HCT116 (cell line): ENCODE measurements around the gene MEGF6. TPM values are rescaled to one million over a fixed set of nuclear protein-coding genes. Genes with fewer than 3 reads are reported as not detected.

Experiments
- ATAC-seq: fragments of 200-7000 bp; cut with Tn5 transposase; 2 replicates; pipeline ENCODE4 v1.9.1; 2020; ENCODE audit warnings: mild to moderate bottlenecking, moderate library complexity
- BruUV-seq: library from RNA; stranded (reverse); fragments of 400-500 nt; replicated peaks from 2 replicates; lab custom pipeline; 2021; lab: Mats Ljungman, UMichigan
- CTCF ChIA-PET: fragments of 300-600 bp; sonication (Branson Sonifier 250); formaldehyde crosslinking; loops from one replicate; lab custom pipeline; 2021; ENCODE audit warnings: antibody characterized with exemption; lab: Charles Lee
- POLR2A ChIA-PET: fragments of 300-600, 350-600 bp; sonication (Branson Sonifier 250); formaldehyde crosslinking; loops from one replicate; lab custom pipeline; 2021; ENCODE audit warnings: antibody characterized with exemption; lab: Charles Lee
- RAD21 ChIA-PET, 2 experiments: fragments of 300-600 bp; sonication (Branson Sonifier 250); formaldehyde crosslinking; loops; one replicate each; lab custom pipeline; 2023; ENCODE audit warnings: low total read pairs in 2 of 2; ENCODE audit not compliant: uncharacterized antibody in 2 of 2, unreplicated experiment in 2 of 2, low non-redundant PET in 1 of 2; lab: Charles Lee
- DNase-seq: peaks from one replicate; pipeline ENCODE4 v3.0.0-alpha.2; 2010; ENCODE audit warnings: low read depth, low spot score
- H2AFZ ChIP-seq: fragments of 200-600 bp; shearing (Covaris generic), sonication (generic); 2 replicates; pipeline ENCODE4 v1.6.1; 2017; ENCODE audit warnings: low read depth, mixed run types, mixed read lengths, antibody characterized with exemption, low read length; ENCODE audit not compliant: poor library complexity, severe bottlenecking
- H3K27ac ChIP-seq: 2 replicates; pipeline ENCODE4 v1.5.1; 2012; ENCODE audit warnings: low read depth, low read length
- H3K27me3 ChIP-seq: fragments of 200-600 bp; sonication (generic); 2 replicates; pipeline ENCODE4 v1.6.1; 2016; ENCODE audit warnings: mixed run types, low read length, mixed read lengths; ENCODE audit not compliant: insufficient read depth
- H3K36me3 ChIP-seq, 2 experiments: fragments of 200-500 bp in 1 of 2; fragments of 200-600 bp in 1 of 2; sonication (Bioruptor generic) in 1 of 2; sonication (generic) in 1 of 2; 2 replicates each; pipeline versions ENCODE4 v1.5.1 to v1.6.1; 2014 to 2016; ENCODE audit warnings: low read length in 2 of 2, inconsistent platforms in 1 of 2, mixed read lengths in 1 of 2, mixed run types in 1 of 2; ENCODE audit not compliant: insufficient read depth in 2 of 2, control insufficient read depth in 1 of 2
- H3K4me1 ChIP-seq, 2 experiments: fragments of 200-600 bp in 1 of 2; sonication (generic) in 1 of 2; 2 replicates each; pipeline versions ENCODE4 v1.5.1 to v1.6.1; 2012 to 2017; ENCODE audit warnings: low read length in 2 of 2, inconsistent platforms in 1 of 2, mild to moderate bottlenecking in 1 of 2, mixed read lengths in 1 of 2, mixed run types in 1 of 2, moderate library complexity in 1 of 2; ENCODE audit not compliant: insufficient read depth in 2 of 2, control insufficient read depth in 1 of 2
- H3K4me2 ChIP-seq: fragments of 200-600 bp; sonication (generic); 2 replicates; pipeline ENCODE4 v1.6.1; 2017; ENCODE audit warnings: mixed run types, low read length, mixed read lengths
- H3K4me3 ChIP-seq, 2 experiments: fragments of 200-600 bp in 1 of 2; sonication (generic) in 1 of 2; replicated peaks in 1 of 2; 2 replicates each; pipeline ENCODE4 v1.5.1; 2011 to 2016; ENCODE audit warnings: low read length in 2 of 2, control low read depth in 1 of 2, low read depth in 1 of 2, mild to moderate bottlenecking in 1 of 2, mixed read lengths in 1 of 2, mixed run types in 1 of 2
- H3K79me2 ChIP-seq: fragments of 200-600 bp; sonication (generic); 2 replicates; pipeline ENCODE4 v1.6.1; 2017; ENCODE audit warnings: mild to moderate bottlenecking, mixed run types, low read length, moderate library complexity, mixed read lengths; ENCODE audit not compliant: insufficient read depth
- H3K9ac ChIP-seq: fragments of 200-600 bp; sonication (generic); 2 replicates; pipeline ENCODE4 v1.6.1; 2016; ENCODE audit warnings: low read length, mixed read lengths
- H3K9me2 ChIP-seq: fragments of 200-600 bp; sonication (generic), shearing (Covaris generic); 2 replicates; pipeline ENCODE4 v1.6.1; 2017; ENCODE audit warnings: mixed run types, mild to moderate bottlenecking, moderate library complexity; ENCODE audit not compliant: insufficient read depth
- H3K9me3 ChIP-seq, 2 experiments: fragments of 200-500 bp in 1 of 2; fragments of 200-600 bp in 1 of 2; sonication (Bioruptor generic) in 1 of 2; sonication (generic) in 1 of 2; 2 replicates each; pipeline ENCODE4 v1.6.1; 2014 to 2017; ENCODE audit warnings: low read length in 2 of 2, mixed read lengths in 2 of 2, inconsistent platforms in 1 of 2, low read depth in 1 of 2, mild to moderate bottlenecking in 1 of 2, mixed run types in 1 of 2, moderate library complexity in 1 of 2; ENCODE audit not compliant: control insufficient read depth in 1 of 2, insufficient read depth in 1 of 2
- H4K20me1 ChIP-seq: fragments of 200-600 bp; sonication (generic), shearing (Covaris generic); 2 replicates; pipeline ENCODE4 v1.6.1; 2017; ENCODE audit warnings: mixed run types, mild to moderate bottlenecking, moderate library complexity; ENCODE audit not compliant: insufficient read depth
- CBX3 ChIP-seq: IDR thresholded peaks from 2 replicates; pipeline ENCODE4 v1.6.1; 2012; ENCODE audit warnings: low read depth
- CEBPB ChIP-seq: IDR thresholded peaks from 2 replicates; pipeline ENCODE4 v1.6.1; 2012; ENCODE audit warnings: low read depth
- SRF ChIP-seq: IDR thresholded peaks from 2 replicates; pipeline ENCODE4 v1.6.1; 2012; ENCODE audit warnings: low read depth
- YY1 ChIP-seq: IDR thresholded peaks from 2 replicates; pipeline ENCODE4 v1.6.1; 2011; ENCODE audit warnings: low read length, low read depth, moderate library complexity, mild to moderate bottlenecking; ENCODE audit not compliant: insufficient replicate concordance; ENCODE audit errors: extremely low read depth
- intact Hi-C: fragments of 100-400 bp; cut with micrococcal nuclease; formaldehyde crosslinking; loops from 2 replicates; pipeline ENCODE4 v1.10.0; 2022
- total RNA-seq: library from RNA; stranded (reverse); gene quantifications from one replicate; pipeline ENCODE4 v1.2.1, GENCODE V29; 2021; ENCODE audit not compliant: unreplicated experiment
- TF ChIP-seq, protein P1 (sequence below): IDR thresholded peaks from 2 replicates; pipeline ENCODE4 v1.6.1; 2012
- TF ChIP-seq, protein P2 (sequence below): IDR thresholded peaks from 2 replicates; pipeline ENCODE4 v1.6.1; 2012

Gene MEGF6
- total RNA-seq, 1 experiment from 2014 or later: 47.6 TPM

DNA sequence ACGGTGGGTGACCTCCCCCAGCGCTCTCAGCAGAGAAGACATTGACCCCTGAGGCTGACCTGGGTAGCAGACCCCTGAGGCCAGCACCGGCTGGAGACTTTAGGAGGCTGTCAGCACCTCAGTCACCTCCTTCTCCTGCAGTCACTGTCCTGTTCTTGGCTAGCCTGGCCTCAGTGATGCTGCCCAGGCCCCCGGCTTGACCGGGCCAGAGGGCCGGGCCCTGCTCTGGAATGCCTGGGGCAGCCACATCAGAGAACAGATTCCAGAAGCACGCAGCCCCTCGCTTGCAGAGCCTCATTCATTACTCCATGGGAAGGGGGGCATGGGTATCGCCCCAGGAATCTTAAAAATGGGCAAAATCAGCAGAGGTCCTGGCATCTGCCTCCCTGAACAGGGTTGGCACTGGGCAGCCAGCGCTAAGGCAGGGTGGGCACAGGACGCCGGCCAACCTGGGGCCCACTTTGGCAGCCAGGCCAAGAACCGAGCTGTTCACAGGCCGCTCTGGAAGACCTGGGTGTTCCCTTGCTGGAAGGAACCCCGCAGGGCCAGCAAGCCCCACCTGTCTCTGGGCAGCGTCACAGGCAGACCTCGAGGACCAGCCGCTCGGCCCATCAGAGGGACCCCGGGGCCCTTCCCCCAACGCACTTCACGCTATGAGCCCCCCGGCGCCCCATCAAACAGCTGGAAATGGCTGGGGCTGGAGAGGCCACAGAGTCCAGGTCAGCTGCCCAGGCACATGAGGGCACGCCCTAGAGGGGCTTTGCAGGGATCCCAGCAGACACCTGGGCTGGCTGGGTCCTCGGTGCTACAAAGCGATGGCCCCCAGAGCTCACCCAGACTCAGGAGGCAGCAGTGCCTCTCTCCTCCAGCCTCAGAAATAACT, 45.1 kb downstream of the MEGF6 start:
- RAD21 ChIA-PET: no interaction called here
- H3K27ac ChIP-seq: no peak overlapping the region
- no peaks in the 10 kb centered on the region for H3K36me3 ChIP-seq
- no peaks in the 10 kb centered on the region for H4K20me1 ChIP-seq
- peaks cover 0 to 8% of the 10 kb centered on the region in 2 experiments; a peak in 1 of 4 replicates for H3K4me1 ChIP-seq
- H3K9ac ChIP-seq: no peak overlapping the region
- no peak overlapping the region for H3K4me2 ChIP-seq
- CTCF ChIA-PET: no interaction called here
- no peaks in the 10 kb centered on the region for H3K9me2 ChIP-seq
- POLR2A ChIA-PET: no interaction called here
- H3K4me3 ChIP-seq: no peak overlapping the region
- H2AFZ ChIP-seq: no peak overlapping the region
- DNase-seq: no peak
- TF ChIP-seq, protein P1, sequence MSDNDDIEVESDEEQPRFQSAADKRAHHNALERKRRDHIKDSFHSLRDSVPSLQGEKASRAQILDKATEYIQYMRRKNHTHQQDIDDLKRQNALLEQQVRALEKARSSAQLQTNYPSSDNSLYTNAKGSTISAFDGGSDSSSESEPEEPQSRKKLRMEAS: no peak
- TF ChIP-seq CEBPB (no peak), CBX3 (no peak), YY1 (no peak), SRF (no peak)
- TF ChIP-seq, protein P2, sequence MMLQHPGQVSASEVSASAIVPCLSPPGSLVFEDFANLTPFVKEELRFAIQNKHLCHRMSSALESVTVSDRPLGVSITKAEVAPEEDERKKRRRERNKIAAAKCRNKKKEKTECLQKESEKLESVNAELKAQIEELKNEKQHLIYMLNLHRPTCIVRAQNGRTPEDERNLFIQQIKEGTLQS: no peak
- TF ChIP-seq, all 23 proteins: peak for 0
- BruUV-seq: no TSS peak
- Histone ChIP-seq H3K27me3 (no peaks in the 10 kb centered on the region), H3K9me3 (no peaks in the 10 kb centered on the region), H3K79me2 (no peaks in the 10 kb centered on the region)
- no peak for ATAC-seq
- intact Hi-C loops: no loop called here
